Measurements from ENCODE around the gene CIDEB.
A peak's percentile ranks its signal among the peaks of the same experiment; 100 is the strongest.

The CIDEB gene

DNA sequence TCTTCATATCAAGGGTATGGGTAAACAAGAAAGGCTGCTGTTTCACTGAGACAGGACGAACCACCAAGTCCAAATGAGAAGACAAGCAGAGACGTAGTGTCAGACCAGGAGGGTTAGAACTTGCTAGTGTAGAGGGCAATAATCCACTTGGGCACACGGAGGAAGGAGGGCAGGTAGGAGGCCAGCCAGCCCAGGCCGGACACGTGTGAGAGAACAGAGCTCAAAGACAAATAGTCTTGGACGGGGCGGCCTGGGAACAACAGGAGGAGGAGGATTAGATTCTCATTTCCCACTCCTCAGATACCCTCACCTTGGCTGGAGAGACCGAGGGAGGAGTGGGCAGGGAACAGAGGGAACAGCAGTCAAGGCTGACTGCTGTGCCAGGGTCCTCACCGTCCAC, 17.0 kb downstream of the CIDEB start:
- no peak for DNase-seq (ENCODE audit: low read depth)

DNA sequence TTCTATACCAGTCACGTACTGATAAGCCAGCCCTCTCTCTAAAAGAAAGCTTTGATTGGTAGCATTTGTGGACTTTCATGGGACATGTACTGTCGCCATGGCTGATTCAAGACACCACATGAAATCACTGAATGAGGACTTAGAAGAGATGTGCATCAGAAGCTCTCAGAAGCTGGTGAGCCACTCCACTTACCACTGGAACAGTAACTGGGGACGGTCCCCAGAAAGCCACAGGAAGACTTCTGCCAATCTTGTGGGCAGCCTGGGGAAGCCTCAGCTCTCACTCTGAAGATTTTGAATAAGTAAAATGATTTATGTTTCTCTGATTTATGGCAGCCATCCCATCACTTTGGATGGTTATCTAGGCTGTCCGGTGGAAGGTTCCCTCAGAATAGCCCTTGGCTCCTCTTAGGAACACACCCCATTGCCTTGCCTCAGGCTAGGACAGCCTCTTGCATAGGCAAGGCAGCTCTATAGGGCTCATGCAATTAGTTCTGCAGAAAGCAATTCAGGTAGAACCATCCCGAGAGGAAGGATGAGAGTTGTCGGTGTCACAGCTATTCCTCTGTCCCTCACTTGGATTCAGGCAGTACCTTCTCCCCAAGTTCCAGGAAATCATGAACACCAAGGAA, 18.0 kb downstream of the CIDEB start:
- no peak for DNase-seq (ENCODE audit: low read depth)

DNA sequence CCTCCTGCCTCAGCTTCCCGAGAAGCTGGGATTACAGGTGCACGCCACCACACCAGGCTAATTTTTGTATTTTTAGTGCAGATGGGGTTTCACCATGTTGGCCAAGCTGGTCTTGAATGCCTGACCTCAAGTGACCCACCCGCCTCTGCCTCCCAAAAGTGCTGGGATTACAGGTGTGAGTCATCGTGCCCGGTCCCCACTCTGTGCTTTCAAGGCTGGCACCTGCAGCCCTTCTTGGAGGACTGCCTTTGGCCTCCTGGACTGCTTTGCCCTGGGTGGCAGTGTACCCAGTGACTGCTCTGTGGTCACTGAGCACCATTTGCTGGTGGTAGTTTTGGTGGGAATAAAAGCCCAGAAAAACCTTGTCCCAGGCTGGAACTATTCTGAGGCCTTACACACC, 20.8 kb downstream of the CIDEB start:
- no peak for DNase-seq (ENCODE audit: low read depth)

DNA sequence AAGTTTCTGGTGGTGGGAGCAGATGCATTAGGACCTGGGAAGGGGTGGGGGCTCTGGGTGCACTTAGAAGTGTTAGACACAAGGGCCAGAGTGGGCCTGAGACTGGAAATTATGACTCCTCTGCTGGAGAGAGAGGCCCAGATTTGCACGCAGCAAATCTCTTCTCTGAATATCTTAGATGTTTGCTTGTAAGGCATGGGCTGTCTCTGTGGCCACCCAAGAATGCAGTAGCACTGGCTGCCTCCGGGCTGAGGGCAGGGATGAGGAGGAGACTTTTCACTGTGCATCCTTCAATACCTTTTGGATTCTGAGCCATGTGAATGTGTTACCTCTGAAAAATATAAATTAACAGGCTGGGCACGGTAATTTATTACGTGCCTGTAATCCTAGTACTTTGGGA, 22.4 kb downstream of the CIDEB start:
- DNase-seq (ENCODE audit: low read depth) = no peak

DNA sequence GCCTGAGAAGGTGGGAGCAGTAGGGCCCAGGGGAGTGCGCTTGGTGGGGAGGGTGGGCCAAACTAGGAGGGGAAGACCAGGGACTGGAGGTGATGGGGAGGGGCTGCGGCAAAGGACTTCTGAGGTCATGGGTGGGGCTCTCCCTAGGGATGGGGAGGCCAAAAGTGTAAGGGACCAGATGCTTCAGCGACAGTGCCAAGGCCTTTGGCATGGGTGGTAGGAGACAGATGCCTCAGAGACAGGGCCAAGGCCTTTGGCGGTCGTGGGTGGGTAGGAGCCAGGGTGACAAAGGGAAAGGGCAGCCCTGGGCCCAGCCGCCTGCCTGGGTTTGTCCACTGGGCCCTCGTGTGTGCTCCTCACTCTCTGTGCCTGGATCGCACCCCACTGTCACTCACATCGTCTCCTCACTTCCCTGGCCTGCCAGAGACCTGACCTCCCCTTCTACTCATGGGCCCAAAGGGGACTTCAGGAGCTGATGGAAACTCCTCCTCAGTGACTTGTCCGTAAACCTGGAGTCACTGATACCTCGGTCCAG, 23.2 kb downstream of the CIDEB start:
- no peak for DNase-seq (ENCODE audit: low read depth)

DNA sequence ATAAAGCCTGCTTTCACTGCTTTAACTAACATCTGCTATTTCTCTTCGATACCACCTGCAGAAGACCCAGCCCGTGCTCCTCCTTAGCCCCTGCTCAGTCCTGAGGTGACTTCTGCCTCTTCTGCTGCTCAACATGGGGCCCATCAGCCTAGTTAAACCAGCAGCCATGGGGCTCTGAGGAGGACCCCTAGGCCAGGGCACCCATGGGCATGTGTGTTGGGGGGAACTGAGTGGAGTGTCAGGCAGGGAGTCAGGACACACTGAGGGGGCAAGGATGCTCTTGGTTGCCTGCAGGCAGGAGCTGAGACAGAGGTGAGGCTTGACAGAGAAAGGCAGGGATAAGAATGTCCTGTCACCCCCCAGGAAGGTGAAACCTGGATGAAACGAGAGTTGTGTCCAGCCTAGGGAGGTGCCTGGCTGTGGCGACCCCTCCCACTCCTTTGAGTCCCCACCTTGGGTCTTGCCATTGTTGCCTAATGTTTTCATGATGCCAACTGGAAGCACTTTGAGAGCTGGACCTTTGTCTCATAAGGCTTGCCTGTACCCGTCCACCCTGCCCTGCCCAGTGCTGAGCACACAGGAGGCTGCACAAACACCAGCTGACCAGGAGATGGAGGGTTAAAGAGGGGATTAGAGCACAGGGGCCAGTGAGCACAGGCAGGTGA, 23.8 kb downstream of the CIDEB start:
- DNase-seq (ENCODE audit: low read depth) = no peak

DNA sequence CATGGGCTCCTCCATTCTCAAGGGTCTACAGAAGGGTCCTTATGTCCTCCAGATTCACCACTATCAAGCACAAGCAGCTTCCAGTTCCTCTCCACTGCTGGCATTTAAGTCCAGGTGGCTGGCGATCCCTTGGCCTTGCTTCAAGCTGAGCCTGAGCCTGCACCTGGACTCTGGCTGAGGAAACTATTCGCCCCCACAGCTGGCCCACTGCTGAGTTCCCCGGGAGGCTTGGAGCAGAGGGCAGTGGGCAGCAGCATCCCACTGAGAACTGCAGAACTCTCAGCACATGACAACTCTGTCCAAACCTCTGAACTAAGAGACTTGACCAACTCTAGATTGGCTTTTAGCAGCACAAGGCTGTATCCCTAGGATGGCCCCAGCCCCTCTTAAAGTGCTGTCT, 25.0 kb downstream of the CIDEB start:
- DNase-seq (ENCODE audit: low read depth) = no peak

DNA sequence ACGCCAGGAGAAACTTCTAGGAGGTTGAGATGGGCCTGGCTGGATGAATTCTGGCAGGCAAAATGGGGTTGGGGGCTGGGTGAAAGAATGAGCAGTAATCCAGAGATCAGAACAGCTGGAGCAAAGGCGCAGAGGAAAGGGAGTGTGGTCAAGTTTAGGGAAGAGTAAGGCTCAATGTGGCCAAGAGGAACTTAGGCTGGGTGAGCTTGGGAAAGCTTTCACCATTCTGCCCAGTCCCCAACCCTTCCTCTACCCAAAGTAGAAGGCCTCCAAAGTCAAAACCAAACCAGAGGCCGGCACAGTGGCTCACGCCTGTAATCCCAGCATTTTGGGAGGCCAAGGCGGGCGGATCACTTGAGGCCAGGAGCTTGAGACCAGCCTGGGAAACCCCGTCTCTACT, 26.1 kb downstream of the CIDEB start:
- DNase-seq (ENCODE audit: low read depth) = no peak

DNA sequence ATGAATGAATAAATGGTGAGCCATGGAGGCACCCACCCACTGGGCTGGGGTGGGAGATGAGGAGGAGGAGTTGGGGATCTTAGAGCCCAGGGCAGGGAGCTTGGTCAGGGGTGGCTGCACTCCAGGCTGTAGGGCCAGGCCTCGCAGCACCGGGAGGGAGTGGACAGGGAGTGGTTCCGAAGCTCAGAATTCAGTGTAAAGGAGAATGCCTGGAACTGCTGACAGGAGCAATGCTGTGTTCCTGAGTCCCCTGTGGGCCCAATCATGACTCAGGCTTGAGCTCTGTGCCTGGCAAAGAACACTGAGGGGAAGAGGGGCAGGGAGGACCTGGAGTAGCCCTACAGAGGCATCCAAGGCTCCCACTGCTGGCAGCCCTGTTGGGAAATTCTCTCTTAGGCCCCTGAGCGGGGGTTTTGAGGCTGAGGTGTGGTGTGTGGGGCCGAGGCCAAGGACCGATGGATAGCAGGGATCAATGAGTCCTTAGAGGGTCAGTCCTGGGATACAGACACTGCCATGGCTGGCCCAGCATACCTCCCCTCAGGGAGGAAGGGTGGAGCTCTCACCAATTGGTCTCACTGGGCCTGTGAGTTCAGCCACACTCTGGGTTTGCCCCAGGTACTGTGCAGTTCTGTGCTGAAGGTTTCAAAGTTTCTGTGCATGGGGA, 26.8 kb downstream of the CIDEB start:
- no peak for DNase-seq (ENCODE audit: low read depth)

DNA sequence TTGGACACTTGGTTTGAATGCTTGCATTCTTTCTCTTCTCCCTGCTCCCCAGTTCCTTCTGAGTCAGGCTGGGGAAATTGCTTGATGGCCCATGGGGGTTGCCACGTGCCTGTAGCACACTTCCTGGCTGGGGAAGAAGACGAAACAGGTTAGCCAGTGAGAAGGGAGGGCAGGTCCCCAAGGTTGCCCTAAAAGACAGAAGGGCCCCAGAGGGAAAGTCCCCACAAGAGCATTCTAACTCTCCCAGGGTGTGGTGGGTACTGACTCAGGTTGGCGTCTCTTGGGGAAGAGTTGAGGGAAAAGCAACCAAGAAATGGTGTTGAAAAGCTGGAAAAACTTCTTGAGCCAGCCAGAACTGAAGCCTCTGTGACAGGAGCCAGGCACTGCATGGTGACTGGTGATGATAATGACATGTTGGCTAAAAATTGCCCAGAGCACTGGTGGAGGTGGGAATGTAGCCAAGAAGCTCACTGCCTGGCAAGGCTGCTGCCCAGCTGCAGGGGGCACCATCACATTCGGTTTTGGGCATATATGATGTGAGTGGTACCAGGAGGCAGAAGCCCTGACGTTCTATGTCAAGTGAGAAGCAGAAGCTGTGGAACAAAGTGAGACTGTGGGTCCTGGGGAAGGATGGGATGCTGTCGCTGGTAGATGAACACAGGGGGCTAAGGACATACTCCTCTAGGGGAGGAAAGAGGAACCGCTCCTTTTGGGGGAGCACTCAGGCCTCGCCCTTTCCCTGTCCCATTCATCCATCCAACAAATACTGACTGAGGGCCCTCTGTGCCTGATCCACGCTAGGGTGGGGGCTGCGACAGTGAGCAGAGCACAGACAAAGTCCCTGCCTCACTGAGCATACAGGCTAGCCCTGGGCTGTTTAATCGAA, 28.2 kb downstream of the CIDEB start:
- no peak for DNase-seq (ENCODE audit: low read depth)

DNA sequence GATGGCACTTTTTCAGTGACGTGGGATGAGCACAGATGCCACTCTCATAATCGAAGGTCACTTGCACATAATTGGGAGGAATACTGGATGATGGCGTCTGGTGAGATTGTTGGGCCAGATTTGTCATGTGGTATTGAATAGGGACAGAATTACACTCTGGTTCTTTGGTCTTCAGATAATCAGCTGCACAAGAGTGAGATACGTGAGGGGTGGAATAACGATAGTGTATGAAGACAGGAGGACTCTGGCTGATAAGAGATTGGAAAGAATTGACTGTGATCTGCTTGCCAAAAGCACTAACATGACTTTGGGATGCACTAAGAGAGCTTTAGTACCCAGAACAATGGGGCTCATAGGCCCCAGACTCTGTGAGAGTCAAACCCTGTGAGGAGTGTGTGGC, 29.4 kb downstream of the CIDEB start:
- no peak for DNase-seq (ENCODE audit: low read depth)

DNA sequence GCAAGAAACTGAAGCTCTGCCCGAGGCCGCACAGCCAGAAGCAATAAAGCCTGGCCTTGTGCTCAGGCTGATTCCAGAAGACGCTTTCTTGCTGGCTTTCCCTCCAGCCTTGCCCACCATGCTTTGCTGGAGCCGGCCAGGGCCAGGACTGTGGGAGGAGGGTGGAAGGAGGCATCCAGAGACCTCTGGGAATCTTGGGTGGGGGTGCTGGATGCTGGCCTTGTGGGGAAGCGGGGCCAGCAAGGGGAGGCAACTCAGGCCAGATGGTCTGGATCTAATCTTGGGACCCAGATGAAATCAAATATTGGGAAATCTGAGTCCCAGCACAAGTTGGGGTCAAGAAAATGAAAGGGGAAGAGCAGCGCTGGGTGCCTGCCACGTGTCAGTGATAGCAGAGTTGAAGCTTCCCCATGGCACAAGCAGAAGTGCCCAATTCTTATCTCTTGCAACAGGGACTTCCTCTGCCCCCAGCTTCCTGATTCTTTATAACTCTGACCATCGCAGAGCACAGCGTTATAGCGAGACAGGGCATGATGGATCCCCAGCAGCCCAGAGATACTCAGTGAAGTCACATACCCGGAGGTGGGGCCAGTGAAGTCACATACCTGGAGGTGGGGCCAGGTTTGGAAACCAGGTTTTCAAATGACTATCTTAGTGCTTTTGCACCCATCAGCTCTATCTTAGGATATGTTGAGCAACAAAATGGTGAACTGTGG, 30.0 kb downstream of the CIDEB start:
- no peak for DNase-seq (ENCODE audit: low read depth)

DNA sequence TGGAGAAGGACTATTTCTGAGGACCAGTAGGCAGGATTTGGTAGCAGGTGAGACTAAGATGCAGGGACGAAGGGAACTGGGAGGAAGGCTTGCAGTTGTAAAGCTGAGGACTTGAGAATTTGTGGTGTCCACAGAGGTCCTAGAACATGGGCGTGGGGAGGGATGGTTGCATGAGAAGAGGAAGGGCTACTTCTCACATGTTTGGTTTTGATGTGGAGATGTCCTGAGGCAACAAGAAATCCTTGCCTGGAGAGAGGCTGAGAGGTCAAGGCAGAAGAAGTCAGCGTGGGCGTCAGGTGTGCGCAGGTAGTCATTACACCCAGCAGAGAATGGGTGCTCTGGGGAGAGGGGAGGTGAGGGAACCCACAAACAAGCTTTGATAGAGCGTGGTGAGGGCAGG, 30.7 kb downstream of the CIDEB start:
- DNase-seq (ENCODE audit: low read depth) = no peak

DNA sequence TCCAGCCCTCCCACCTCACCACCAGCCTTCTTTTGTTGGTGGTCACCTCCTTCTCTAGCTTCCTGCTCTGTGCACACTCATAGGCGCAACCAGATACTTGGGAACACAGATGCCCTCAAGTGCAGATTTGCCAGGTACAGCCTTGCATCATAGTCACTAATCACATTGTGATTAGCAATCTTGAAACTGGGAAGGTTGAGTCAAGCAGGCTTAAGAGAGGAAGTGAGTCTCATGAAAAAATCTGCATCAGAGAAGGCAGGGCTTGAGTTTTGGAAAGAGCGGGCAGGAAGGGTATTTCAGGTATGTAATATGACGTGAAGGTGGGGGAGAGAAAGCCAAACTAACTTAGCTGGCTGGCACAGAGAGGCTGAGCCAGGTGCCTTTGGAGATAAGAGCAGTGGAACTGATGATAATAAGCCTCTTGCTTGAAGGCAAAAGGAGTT, 33.7 kb downstream of the CIDEB start:
- no peak for DNase-seq (ENCODE audit: low read depth)

DNA sequence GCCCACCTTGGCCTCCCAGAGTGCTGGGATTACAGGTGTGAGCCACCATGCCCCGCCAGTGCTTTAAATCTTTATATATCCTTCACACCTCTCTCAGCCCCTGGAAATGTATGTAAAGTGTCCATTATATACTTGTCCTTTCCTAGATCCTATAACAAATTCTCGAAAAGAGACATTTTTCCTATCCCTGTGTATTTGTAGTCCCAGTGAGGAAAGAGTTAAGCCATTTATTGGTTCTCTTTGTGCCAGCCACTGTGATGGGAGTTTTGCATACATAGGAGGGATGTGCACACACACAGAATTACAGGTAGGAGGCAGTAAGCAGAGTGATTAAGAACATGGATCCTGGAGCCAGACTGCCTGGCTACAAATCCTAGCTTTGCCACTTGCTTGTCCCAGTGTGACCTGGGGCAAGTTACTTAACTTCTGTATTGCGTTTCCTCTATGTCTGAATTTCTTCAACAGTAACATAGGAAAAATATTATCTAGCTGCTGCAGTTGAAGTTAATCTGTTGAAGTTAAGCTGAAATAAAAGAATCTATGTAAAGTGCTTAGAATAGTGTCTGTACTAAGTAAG, 34.3 kb downstream of the CIDEB start:
- DNase-seq (ENCODE audit: low read depth) = no peak

DNA sequence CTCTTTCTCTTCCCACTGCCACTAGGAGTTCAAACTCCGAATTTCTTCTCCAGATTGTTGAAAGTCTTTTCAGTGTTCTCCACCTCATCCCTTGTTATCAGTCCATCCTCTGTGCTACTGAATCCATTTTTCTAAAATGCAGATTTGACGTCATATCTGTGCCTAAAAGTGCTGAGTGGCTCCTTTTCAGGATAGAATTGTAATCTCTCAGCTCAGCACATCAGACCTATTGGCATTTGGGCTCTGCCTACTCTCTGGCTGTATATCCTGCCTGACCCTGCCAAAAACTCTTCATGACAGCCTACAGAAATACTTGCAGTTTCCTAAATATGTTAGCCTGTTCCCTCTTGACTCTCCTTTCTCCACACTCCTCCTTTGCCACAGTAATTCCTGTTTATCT, 35.3 kb downstream of the CIDEB start:
- DNase-seq (ENCODE audit: low read depth) = no peak

DNA sequence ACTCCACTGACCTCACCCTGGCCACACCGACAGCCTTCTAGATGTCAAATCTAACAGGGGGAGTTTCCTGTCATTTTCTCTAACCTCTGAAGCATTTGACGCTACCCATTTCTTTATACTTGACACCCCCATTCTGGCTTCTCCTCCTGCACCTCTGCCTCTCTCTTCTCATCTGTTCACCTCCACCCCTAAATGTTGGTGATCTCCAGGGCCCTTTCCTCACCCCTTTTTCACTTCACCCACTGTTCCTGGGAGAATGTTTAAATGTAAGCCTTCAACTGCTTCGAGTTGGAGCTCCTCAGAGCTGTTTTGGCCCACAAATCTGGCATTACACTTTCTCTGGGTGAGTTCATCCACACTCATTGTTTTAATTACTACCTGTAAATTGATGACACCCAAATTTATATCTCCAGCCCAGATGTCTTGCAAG, 35.9 kb downstream of the CIDEB start:
- DNase-seq (ENCODE audit: low read depth) = no peak

DNA sequence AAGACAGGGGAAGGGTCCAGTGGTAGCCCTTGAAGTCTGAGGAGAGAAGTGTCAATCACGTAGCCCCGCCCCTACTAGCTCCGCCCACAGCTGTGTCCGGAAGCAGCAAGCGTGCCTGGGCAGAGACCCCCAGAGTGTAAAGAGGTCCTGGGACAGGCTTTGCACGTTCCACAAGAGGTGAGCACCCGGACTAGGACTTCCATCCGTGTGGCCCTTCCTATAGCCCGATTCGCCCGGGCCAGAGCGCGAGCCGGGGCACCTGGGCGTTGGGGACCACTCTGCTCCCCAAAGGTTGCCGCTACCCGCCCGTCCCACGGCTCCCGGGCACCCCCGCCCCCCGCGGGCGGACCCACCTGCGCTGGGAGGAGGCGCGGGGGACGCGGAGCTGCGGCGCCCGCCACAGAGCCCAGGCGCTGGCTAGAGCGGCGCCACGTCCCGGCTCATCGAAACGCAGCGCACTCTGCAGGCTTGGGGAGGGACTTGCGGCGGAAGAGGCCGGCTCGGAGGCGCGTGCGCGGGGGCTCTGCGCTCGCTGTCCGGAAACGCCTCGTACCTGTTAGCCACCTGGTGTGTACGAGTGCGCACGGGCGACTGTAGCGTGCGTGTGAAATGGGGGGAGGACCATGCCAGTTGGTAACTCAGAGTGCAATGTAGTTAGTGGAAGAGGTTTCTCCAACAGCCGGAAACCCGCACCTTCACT, 36.5 kb downstream of the CIDEB start, which contains the start of gene RABGGTA:
RABGGTA (minus strand) TSS at position 464 of the 700 bp plus-strand sequence. CDS start 482 bp downstream, outside the sequence.
- DNase-seq (ENCODE audit: low read depth) = peak; percentile 87

DNA sequence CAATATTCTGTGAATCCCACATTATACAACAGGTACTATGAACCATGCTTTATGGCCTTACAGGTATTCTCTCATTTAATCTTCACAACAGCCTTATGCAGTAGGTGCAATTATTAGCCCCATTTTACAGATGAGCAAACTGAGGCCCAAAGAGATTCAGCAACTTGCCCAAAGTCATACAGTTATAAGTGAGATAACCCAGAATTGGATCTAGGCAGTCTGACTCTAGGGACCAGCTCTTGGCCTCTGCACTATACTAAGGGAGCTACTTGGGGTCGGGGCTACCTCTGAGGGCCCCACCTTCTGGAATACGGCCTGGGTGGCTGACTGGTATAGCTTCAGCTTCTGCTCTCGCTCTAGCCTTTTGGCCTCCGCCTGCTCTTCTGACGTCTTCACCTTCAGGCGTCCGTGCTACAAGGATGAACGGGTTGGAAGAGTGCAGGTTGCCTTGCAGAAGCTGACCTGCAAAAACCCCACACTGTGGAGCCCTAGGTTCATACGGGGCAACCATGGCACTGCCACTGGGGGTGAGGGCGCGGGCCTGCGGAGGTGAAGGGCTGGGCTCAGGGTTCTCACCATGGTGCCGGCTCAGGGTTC, 37.1 kb downstream of the CIDEB start:
- DNase-seq (ENCODE audit: low read depth) = no peak

DNA sequence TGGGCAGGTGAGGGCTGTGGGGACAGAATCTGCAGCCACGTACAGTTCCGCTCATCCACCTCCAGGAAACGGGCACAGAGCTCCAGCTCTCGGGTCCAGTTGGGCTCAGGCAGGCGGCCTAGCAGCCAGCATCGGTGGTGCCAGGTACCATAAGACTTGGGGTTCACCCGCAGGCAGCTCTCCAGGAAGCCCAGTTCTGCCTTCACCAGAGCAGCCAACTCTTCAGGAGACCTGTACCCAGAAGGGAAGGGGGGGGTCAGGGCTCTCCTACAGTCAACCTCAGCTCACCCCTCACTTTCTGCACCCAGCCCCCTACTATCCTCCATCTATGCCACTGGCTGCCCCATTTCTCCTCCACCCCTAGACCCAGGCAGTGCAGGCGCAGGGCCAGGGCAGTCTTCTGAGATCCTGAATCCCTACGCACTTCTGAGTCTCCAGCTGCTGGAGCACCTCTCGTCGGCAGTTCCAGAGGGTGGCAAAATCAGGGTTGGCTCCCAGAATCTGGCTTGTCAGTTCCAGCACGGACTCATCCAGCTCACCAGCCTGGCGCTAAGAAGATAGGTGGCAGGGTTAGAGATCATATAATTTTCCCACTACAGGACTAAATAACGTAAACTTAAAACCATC, 37.8 kb downstream of the CIDEB start:
- DNase-seq (ENCODE audit: low read depth) = no peak
